Heart right ventricle (tissue), 16 donors: ENCODE data around the gene SOX11. TPM values are rescaled to one million over a fixed set of nuclear protein-coding genes. Genes with fewer than 3 reads are reported as not detected.

Experiments used
- ATAC-seq, 8 donors: fragments of 200-7000 bp; cut with Tn5 transposase; one replicate each; pipeline ENCODE4 v1.9.1; 2020; ENCODE audit warnings: mild to moderate bottlenecking in 8 of 8, moderate library complexity in 8 of 8, moderate number of reproducible peaks in 1 of 8
- DNase-seq, 2 donors: peaks; one replicate each; pipeline ENCODE4 v3.0.0-alpha.2; 2020
- H3K27ac ChIP-seq, 10 donors: fragments of 200-600 bp; sonication (generic) in 2 of 10; one replicate each; pipeline versions ENCODE4 v1.5.0 to v1.8.0; 2020 to 2022; ENCODE audit warnings: mild to moderate bottlenecking in 3 of 10
- H3K27me3 ChIP-seq, 7 donors: fragments of 200-600 bp; one replicate each; pipeline ENCODE4 v1.8.0; 2021 to 2022; ENCODE audit warnings: mild to moderate bottlenecking in 2 of 7
- H3K36me3 ChIP-seq, 9 donors: fragments of 200-600 bp; sonication (generic) in 1 of 9; one replicate each; pipeline versions ENCODE4 v1.5.0 to v1.8.0; 2020 to 2022; ENCODE audit warnings: mild to moderate bottlenecking in 2 of 9
- H3K4me1 ChIP-seq, 9 donors: fragments of 200-600 bp; sonication (generic) in 1 of 9; one replicate each; pipeline versions ENCODE4 v1.5.0 to v1.8.0; 2020 to 2022; ENCODE audit warnings: mild to moderate bottlenecking in 4 of 9
- H3K4me3 ChIP-seq, 10 donors: fragments of 200-600 bp; sonication (generic) in 2 of 10; one replicate each; pipeline versions ENCODE4 v1.5.0 to v1.8.0; 2020 to 2022; ENCODE audit warnings: mild to moderate bottlenecking in 7 of 10, moderate library complexity in 2 of 10
- H3K9me3 ChIP-seq, 11 donors: fragments of 200-600 bp in 10 of 11; sonication (generic) in 2 of 11; one replicate each; pipeline versions ENCODE4 v1.5.0 to v1.8.0; 2013 to 2022; ENCODE audit warnings: mild to moderate bottlenecking in 2 of 11, control low read depth in 1 of 11, moderate library complexity in 1 of 11
- CTCF ChIP-seq, 9 donors: fragments of 200-600 bp; sonication (generic) in 2 of 9; IDR thresholded peaks; one replicate each; pipeline versions ENCODE4 v1.5.0 to v1.8.0; 2021 to 2022; ENCODE audit warnings: antibody characterized with exemption in 9 of 9, mild to moderate bottlenecking in 5 of 9, moderate library complexity in 1 of 9
- WGBS, 2 donors: extraction: QIAGEN DNeasy Blood & Tissue Kit; methylation state at CpG; one replicate each; pipeline ENCODE4 v1.1.7; 2013; ENCODE audit warnings: inconsistent platforms in 1 of 2; 5-methylcytosine and 5-hydroxymethylcytosine counted together
- intact Hi-C, 10 donors: fragments of 100-400 bp; cut with DNase I; formaldehyde crosslinking; loops; one replicate each; pipeline versions ENCODE4 v1.11.1 to v1.14.2; 2022
- polyA plus RNA-seq, 2 donors: library from polyadenylated mRNA; stranded (reverse); fragments of 200-250 nt; gene quantifications; one replicate each; pipeline ENCODE4 v1.2.3, GENCODE V29; 2013
- total RNA-seq, 10 donors: library from RNA; stranded (reverse); fragmentation: NEBNext Ultra II Directional in 3 of 10; extraction: Animal tissue kit (Norgen Biotek cat#: 25700) in 3 of 10; gene quantifications; one replicate each; pipeline versions ENCODE4 v1.2.1 to v1.2.4, GENCODE V29; 2021 to 2023
- donor health status: Arrhythmogenic right ventricular cardiomyopathy.
- donor health status: ischemic (EF 13 %, LVEDD 7.1; RV severe dilation, severe dysfunction).
- donor health status: healthy with polysubstance abuse.
- donor health status: DM: no; HTN: yes; CAD: no.
- donor health status: DM: no; HTN: no; CAD: no.
- donor health status: ischemic (EF 25% LVEDD 6.9; RV normal size, moderate dysfunction).
- donor health status: ischemic (EF 25% LVEDD 5.7; RV mildly dilated, moderate dysfunction).
- donor health status: healthy.
- donor health status: DM: yes; HTN: yes; CAD: no.
- donor health status: Ischemic cardiomyopathy.
- donor health status: ischemic (EF 35%, LVEDD 5.7; RV mildly dilated, moderate dysfunction).
- donor health status: nonischemic (EF 11% LVEDD 7.7; RV severe dilation, severe dysfunction).
- donor health status: DM: yes; HTN: yes; CAD: no.
- donor health status: PGD.
- donor health status: ischemic (EF 29% LVEDD 5.4; RV normal size, mild dysfunction).
- donor health status: nonischemic (EF 23%, LVEDD 6.1; RV moderate dilation, normal function).

Gene SOX11
- total and polyA plus RNA-seq, 12 donors, result 0.25 to 5.8 (median 1.3) TPM

DNA sequence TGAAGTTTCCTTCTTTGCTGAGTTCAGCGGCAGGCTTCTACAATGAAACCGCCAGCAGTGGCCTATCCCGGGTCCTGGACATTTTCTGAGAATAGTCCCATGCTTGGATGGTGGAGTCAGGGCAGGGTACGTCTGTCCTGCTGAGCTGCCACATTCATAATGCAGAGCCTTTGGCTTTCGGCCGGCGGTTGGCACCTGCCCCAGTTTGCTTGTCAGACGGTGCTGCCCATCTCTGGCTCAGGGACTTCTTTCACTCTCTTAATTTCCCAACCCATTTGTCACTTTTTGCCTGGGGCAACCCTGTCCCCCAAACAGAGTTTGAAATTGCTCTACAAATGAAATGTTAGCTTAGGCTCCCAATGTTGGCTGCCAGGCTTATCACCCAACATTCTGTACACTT lies 57.2 kb downstream of the SOX11 start:
- no peaks in the 10 kb centered on the region for H3K36me3 ChIP-seq
- peaks cover 0 to 4% (median 0%) of the 10 kb centered on the region in 9 donors for H3K4me1 ChIP-seq
- H3K9me3 ChIP-seq, result no peaks in the 10 kb centered on the region
- H3K27ac ChIP-seq, result no peak overlapping the region
- DNase-seq, result peak; percentile 74 to 81
- no peak for TF ChIP-seq CTCF (IDR thresholded peaks at IDR 0.05)
- WGBS, 2 donors, result 56 to 70% methylated on average over 8 of the region's 8 CpGs
- peak; percentile 63 to 96 (median 90) for ATAC-seq
- intact Hi-C loops, result no loop called here
- no peak overlapping the region for H3K4me3 ChIP-seq
- H3K27me3 ChIP-seq, result no peaks in the 10 kb centered on the region
